Colonic mucosa (tissue), 4 donors: Measurements from ENCODE around the gene SEC14L6. TPM values are rescaled to one million over a fixed set of nuclear protein-coding genes. Genes with fewer than 3 reads are reported as not detected.
A peak's percentile ranks its signal among the peaks of the same experiment; 100 is the strongest.

Experiments
- DNase-seq: peaks from one replicate; pipeline ENCODE4 v3.0.0-alpha.2; 2020
- H3K27ac ChIP-seq: fragments of 200-600 bp; one replicate; pipeline ENCODE4 v1.8.0; 2021
- H3K27me3 ChIP-seq: fragments of 200-600 bp; one replicate; pipeline ENCODE4 v1.8.0; 2021
- H3K36me3 ChIP-seq: fragments of 200-600 bp; one replicate; pipeline ENCODE4 v1.8.0; 2021
- H3K4me1 ChIP-seq: fragments of 200-600 bp; one replicate; pipeline ENCODE4 v1.8.0; 2021; ENCODE audit warnings: mild to moderate bottlenecking
- H3K4me3 ChIP-seq: fragments of 200-600 bp; one replicate; pipeline ENCODE4 v1.8.0; 2021
- H3K9ac ChIP-seq, 2 donors: one replicate each; pipeline ENCODE4 v1.7.0; 2013; ENCODE audit warnings: control low read depth in 2 of 2, low read depth in 2 of 2, low read length in 2 of 2
- H3K9me3 ChIP-seq: fragments of 200-600 bp; one replicate; pipeline ENCODE4 v1.8.0; 2021
- CTCF ChIP-seq: fragments of 200-600 bp; IDR thresholded peaks from one replicate; pipeline ENCODE4 v1.8.0; 2022; ENCODE audit warnings: antibody characterized with exemption, mild to moderate bottlenecking
- intact Hi-C: fragments of 100-400 bp; cut with DNase I; formaldehyde crosslinking; loops from one replicate; pipeline ENCODE4 v1.14.1; 2022
- total RNA-seq, 2 donors: library from RNA; stranded (reverse); fragmentation: NEBNext Ultra II Directional in 1 of 2; extraction: Animal tissue kit (Norgen Biotek cat#: 25700) in 1 of 2; gene quantifications; one replicate each; pipeline ENCODE4 v1.2.1, GENCODE V29; 2021
- donor health status: healthy.
- donor health status: DM: no; HTN: no; CAD: no.
- donor health status: DM: no; HTN: no; CAD: no.

SEC14L6 gene
- total RNA-seq, 2 donors from 2014 or later, result not detected

DNA sequence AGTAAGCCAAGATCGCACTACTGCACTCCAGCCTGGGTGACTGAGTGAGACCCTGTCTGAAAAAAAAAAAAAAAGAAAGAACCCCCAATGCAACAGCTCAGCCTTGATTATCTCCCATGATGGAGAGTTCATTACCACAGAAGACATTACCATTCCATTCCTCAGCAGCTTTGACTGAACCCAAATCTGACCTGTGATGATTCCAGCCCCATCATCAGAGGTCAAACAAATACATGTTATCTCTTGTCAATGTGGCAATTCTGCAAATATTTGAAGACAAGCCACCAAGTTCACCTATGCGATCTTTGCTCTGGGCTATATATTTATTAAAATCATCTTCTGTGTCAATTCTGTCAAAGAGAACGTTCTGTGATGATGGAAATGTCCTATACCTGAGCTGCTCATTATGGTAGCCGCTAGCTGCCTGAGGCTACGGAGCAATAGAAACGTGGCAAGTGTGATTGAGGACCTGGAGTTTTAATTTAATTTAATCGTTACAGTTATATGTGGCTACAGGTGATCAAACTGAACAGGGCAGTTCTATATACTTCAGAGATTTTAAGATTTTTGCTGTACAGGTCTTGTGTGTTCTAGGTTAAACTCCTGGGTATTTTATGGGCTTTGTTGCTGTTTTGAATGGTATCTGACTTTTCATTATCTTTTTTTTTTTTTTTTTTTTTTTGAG lies 48.9 kb downstream of the SEC14L6 start:
- no peak for DNase-seq
- H3K9me3 ChIP-seq, result no peaks in the 10 kb centered on the region
- H3K27ac ChIP-seq, result no peak overlapping the region
- TF ChIP-seq CTCF, result no peak
- no peak overlapping the region for H3K9ac ChIP-seq
- intact Hi-C loops, result no loop called here
- H3K4me3 ChIP-seq, result no peak overlapping the region
- H3K4me1 ChIP-seq, result no peaks in the 10 kb centered on the region
- H3K36me3 ChIP-seq, result no peaks in the 10 kb centered on the region
- H3K27me3 ChIP-seq, result no peaks in the 10 kb centered on the region

GRCh38 chr22:30495041-30495784 lies 51.3 kb downstream of the SEC14L6 start:
- H3K36me3 ChIP-seq, result no peaks in the 10 kb centered on the region
- no peak overlapping the region for H3K27ac ChIP-seq
- TF ChIP-seq CTCF, result no peak
- H3K4me3 ChIP-seq, result no peak overlapping the region
- intact Hi-C loops, result no loop called here
- H3K9ac ChIP-seq, result no peak overlapping the region
- no peaks in the 10 kb centered on the region for H3K27me3 ChIP-seq
- no peaks in the 10 kb centered on the region for H3K9me3 ChIP-seq
- DNase-seq, result no peak
- no peaks in the 10 kb centered on the region for H3K4me1 ChIP-seq

DNA sequence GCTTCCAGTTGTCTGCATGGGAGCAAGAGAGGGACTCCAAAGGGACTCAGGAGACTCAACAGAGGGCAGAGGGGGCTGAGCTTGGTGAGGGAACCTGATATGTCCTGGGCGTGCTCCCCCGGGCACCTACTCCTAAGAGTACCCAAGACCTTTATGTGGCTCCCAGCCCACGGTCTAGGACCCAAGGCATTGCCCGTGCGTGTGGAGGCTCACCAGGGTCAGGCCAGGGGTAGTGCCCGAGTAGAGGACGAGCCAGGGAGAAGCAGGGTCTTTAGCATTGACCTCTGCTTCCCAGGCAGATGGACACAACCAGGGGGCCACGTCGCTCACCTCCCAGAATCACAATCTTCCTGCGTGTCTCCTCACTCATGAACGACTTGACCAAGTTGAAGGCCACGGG lies 54.4 kb downstream of the SEC14L6 start:
- H3K27ac ChIP-seq, result no peak overlapping the region
- no peaks in the 10 kb centered on the region for H3K36me3 ChIP-seq
- no peak overlapping the region for H3K4me3 ChIP-seq
- no peaks in the 10 kb centered on the region for H3K4me1 ChIP-seq
- no peak for DNase-seq
- no peaks in the 10 kb centered on the region for H3K27me3 ChIP-seq
- no peaks in the 10 kb centered on the region for H3K9me3 ChIP-seq
- intact Hi-C loops, result no loop called here
- TF ChIP-seq CTCF, result no peak
- no peak overlapping the region for H3K9ac ChIP-seq

GRCh38 chr22:30491381-30491780 lies 55.2 kb downstream of the SEC14L6 start:
- H3K36me3 ChIP-seq, result no peaks in the 10 kb centered on the region
- H3K9ac ChIP-seq, result no peak overlapping the region
- no peaks in the 10 kb centered on the region for H3K9me3 ChIP-seq
- no peak for DNase-seq
- H3K4me3 ChIP-seq, result no peak overlapping the region
- H3K27me3 ChIP-seq, result no peaks in the 10 kb centered on the region
- no peaks in the 10 kb centered on the region for H3K4me1 ChIP-seq
- intact Hi-C loops, result no loop called here
- no peak overlapping the region for H3K27ac ChIP-seq
- TF ChIP-seq CTCF, result no peak

GRCh38 chr22:30490399-30490798 lies 56.1 kb downstream of the SEC14L6 start:
- Histone ChIP-seq H3K9me3 (no peaks in the 10 kb centered on the region), H3K4me3 (no peak overlapping the region), H3K36me3 (no peaks in the 10 kb centered on the region), H3K27ac (no peak overlapping the region), H3K27me3 (no peaks in the 10 kb centered on the region), H3K9ac (no peak overlapping the region), H3K4me1 (no peaks in the 10 kb centered on the region)
- intact Hi-C loops, result no loop called here
- DNase-seq, result no peak
- peak; percentile 14 for TF ChIP-seq CTCF
